ENCODE results near the gene PCF11.

The PCF11 gene

DNA sequence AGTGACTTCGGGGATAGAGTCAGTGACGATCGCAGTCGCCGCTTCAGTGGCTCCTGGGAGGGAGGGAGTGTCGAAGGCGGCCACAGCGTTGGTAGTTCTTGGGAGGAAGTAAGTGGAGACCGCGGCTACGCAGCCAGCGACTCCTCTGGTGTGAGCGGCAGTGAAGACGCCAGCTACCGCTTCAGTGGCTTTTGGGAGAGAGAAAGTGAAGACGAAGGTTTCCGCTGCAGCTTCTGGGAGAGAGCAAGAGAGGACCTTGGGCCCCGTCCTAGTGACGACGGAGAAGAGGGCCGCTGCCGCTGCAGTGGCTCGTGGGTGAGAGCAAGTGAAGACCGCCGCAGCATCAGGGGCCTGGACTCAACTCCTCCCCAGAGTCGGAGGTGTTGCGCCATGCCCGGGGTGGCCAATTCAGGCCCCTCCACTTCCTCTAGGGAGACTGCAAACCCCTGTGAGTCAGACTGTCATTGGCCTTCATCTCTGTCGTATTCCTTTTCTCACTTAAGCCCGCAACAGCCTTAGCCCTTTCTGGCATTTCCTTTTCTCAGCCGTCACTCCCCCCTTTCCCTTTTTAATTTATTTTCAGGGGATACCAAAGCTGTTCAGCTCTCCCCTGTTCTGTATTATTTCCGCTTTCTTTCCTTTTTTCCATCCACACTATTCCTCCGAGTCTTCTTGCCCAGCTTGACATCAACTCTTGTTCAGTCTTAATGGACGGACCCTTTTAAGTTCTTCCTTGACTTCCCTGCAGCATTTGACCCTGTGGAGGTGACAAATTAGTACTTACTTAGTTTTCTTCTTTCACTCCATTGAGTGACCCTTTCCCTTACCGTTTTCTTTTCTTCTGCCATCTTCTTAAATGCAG is 37.6 kb downstream of the PCF11 start:
- peak; percentile 98 for DNase-seq (ENCODE audit: low read depth)
- TF ChIP-seq, protein P1, sequence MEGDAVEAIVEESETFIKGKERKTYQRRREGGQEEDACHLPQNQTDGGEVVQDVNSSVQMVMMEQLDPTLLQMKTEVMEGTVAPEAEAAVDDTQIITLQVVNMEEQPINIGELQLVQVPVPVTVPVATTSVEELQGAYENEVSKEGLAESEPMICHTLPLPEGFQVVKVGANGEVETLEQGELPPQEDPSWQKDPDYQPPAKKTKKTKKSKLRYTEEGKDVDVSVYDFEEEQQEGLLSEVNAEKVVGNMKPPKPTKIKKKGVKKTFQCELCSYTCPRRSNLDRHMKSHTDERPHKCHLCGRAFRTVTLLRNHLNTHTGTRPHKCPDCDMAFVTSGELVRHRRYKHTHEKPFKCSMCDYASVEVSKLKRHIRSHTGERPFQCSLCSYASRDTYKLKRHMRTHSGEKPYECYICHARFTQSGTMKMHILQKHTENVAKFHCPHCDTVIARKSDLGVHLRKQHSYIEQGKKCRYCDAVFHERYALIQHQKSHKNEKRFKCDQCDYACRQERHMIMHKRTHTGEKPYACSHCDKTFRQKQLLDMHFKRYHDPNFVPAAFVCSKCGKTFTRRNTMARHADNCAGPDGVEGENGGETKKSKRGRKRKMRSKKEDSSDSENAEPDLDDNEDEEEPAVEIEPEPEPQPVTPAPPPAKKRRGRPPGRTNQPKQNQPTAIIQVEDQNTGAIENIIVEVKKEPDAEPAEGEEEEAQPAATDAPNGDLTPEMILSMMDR (IDR thresholded peaks at IDR 0.05; ENCODE audit: low read depth, low read length): no peak
- peak; percentile 70 for TF ChIP-seq POLR2A (IDR thresholded peaks at IDR 0.05; ENCODE audit: extremely low read depth, insufficient read length)
- TF ChIP-seq MAX (IDR thresholded peaks at IDR 0.05; ENCODE audit: low read depth, low read length): peak; percentile 75
- TF ChIP-seq MYC (IDR thresholded peaks at IDR 0.05; ENCODE audit: low read depth, low read length): peak; percentile 87
- H3K4me3 ChIP-seq (ENCODE audit: low read depth, low read length): peak overlapping the region; percentile 99

DNA sequence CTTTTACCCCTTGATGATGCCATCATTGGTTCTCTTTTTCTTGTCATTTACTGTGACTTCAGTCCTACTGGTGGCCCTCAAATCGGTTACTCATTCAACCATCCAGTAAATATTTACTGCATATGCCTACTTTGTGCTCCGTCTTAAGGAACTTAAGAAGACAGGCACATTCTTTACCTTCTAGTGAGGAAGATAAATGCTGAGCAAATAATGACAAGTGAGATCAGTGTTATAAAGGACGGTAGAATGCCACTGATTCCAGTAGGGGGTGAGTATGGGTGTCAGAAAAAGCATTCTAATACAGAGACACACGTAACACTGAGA is 38.2 kb downstream of the PCF11 start:
- TF ChIP-seq, protein P1 (IDR thresholded peaks at IDR 0.05; ENCODE audit: low read depth, low read length): no peak
- TF ChIP-seq MYC (IDR thresholded peaks at IDR 0.05; ENCODE audit: low read depth, low read length) (no peak), MAX (IDR thresholded peaks at IDR 0.05; ENCODE audit: low read depth, low read length) (no peak), POLR2A (IDR thresholded peaks at IDR 0.05; ENCODE audit: extremely low read depth, insufficient read length) (no peak)
- peak overlapping the region; percentile 99 for H3K4me3 ChIP-seq (ENCODE audit: low read depth, low read length)
- DNase-seq (ENCODE audit: low read depth): peak; percentile 51

DNA sequence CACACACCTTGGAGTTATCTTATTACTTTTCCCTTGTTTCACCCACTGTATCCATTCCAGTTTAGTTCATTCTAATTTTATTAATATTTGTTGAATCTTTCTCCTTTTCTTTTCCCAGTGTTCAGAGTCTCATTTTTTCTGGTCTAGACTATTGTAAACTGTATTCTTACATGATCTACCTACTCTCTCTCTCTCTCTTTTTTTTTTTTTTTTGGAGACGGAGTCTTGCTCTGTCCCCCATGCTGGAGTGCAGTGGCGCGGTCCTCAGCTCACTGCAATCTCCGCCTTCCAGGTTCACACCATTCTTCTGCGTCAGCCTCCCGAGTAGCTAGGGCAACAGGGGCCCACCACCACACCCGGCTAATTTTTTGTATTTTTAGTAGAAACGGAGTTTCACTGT is 38.7 kb downstream of the PCF11 start:
- DNase-seq (ENCODE audit: low read depth): no peak
- TF ChIP-seq MYC (IDR thresholded peaks at IDR 0.05; ENCODE audit: low read depth, low read length) (no peak), MAX (IDR thresholded peaks at IDR 0.05; ENCODE audit: low read depth, low read length) (no peak), POLR2A (IDR thresholded peaks at IDR 0.05; ENCODE audit: extremely low read depth, insufficient read length) (no peak)
- TF ChIP-seq, protein P1 (IDR thresholded peaks at IDR 0.05; ENCODE audit: low read depth, low read length): no peak
- H3K4me3 ChIP-seq (ENCODE audit: low read depth, low read length): peak overlapping the region; percentile 99

DNA sequence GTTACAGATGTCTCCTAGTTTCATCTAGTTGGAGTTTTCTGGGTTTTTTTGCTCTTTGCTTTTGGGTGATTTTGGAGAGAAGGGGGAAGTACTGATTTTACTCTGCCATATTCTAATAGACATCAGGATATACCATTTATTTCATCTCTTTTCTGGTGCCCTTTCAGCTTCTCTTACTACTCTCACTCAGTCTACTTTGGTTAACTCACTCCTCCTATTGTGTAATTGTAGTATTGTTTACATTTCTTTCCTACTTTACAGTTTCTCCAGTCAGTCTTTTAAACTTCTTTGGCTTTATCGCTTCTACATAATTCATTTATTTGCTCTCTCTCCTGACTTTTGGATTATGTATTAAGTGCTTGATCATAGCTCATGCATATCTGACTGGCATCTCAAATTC is 43.1 kb downstream of the PCF11 start:
- DNase-seq (ENCODE audit: low read depth): no peak
- TF ChIP-seq MAX (IDR thresholded peaks at IDR 0.05; ENCODE audit: low read depth, low read length): no peak
- no peak for TF ChIP-seq POLR2A (IDR thresholded peaks at IDR 0.05; ENCODE audit: extremely low read depth, insufficient read length)
- TF ChIP-seq, protein P1 (IDR thresholded peaks at IDR 0.05; ENCODE audit: low read depth, low read length): no peak
- no peak for TF ChIP-seq MYC (IDR thresholded peaks at IDR 0.05; ENCODE audit: low read depth, low read length)
- no peak overlapping the region for H3K4me3 ChIP-seq (ENCODE audit: low read depth, low read length)

DNA sequence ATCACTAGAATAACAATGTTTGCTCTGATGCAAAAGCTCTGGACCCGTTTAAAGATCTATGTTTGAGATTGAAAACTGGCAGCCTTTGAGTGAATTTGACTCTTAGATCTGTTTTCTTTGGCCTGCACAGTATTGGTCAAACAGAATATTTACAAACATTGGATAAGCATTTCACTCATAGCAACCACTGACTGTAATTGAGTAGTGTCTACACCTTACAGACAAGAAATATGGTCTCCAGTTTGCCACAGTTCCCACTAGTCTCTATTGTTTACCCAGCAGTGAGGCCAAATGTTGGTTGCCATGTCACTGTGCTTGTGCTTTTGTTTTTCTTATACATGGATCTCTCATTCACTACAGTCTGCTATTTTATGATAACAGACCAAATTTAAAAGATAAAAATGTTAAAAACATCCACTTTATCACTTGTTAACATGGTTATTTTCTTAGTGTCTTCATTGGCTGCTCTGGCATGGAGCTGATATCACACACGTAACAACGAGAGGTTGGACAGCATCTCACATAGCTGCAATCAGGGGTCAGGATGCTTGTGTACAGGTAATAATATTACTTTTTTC is 48.8 kb downstream of the PCF11 start:
- TF ChIP-seq, protein P1 (IDR thresholded peaks at IDR 0.05; ENCODE audit: low read depth, low read length): no peak
- TF ChIP-seq POLR2A (IDR thresholded peaks at IDR 0.05; ENCODE audit: extremely low read depth, insufficient read length) (no peak), MAX (IDR thresholded peaks at IDR 0.05; ENCODE audit: low read depth, low read length) (no peak), MYC (IDR thresholded peaks at IDR 0.05; ENCODE audit: low read depth, low read length) (no peak)
- no peak overlapping the region for H3K4me3 ChIP-seq (ENCODE audit: low read depth, low read length)
- no peak for DNase-seq (ENCODE audit: low read depth)
